Loucy (cell line): ENCODE data around the gene NCOR1.

Source experiments
- EZH2phosphoT487 ChIP-seq: fragments of 200-600 bp; IDR thresholded peaks from 2 replicates; pipeline ENCODE4 v1.6.1; 2018; ENCODE audit warnings: antibody characterized with exemption, mild to moderate bottlenecking, moderate library complexity, borderline replicate concordance
- TF ChIP-seq, protein P1 (sequence below): fragments of 200-600 bp; sonication (generic); conservative IDR thresholded peaks from 2 replicates; pipeline ENCODE4 v1.5.1; 2014; ENCODE audit warnings: mild to moderate bottlenecking, antibody characterized with exemption, low read length

DNA sequence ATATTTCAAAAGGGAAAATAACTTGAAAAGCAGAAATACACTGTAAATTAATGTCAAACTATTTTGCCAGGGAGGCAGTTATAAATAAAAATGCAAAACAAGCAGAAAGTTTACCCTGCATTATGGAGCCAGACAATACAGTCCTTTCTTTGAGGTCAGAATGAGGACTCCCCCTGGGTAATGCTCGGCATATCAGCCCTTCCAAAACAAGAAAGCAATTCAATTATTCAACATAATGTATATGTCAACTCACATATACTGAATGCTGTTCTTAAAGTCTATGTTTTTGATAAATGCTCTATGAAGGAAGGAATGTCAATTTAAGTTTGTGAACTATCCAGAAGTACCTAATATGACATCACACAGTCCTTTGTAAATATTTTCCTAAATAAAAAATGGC lies 143.3 kb downstream of the NCOR1 start:
- TF ChIP-seq, protein P1, sequence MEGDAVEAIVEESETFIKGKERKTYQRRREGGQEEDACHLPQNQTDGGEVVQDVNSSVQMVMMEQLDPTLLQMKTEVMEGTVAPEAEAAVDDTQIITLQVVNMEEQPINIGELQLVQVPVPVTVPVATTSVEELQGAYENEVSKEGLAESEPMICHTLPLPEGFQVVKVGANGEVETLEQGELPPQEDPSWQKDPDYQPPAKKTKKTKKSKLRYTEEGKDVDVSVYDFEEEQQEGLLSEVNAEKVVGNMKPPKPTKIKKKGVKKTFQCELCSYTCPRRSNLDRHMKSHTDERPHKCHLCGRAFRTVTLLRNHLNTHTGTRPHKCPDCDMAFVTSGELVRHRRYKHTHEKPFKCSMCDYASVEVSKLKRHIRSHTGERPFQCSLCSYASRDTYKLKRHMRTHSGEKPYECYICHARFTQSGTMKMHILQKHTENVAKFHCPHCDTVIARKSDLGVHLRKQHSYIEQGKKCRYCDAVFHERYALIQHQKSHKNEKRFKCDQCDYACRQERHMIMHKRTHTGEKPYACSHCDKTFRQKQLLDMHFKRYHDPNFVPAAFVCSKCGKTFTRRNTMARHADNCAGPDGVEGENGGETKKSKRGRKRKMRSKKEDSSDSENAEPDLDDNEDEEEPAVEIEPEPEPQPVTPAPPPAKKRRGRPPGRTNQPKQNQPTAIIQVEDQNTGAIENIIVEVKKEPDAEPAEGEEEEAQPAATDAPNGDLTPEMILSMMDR, result no peak
- no peak for TF ChIP-seq EZH2phosphoT487
